HL-60 (cell line): ENCODE measurements around the gene UBASH3A.

Experiments used
- CTCF ChIP-seq: IDR thresholded peaks from one replicate; pipeline ENCODE4 v1.5.1; 2011; ENCODE audit warnings: low read length, control low read depth, inconsistent platforms; ENCODE audit not compliant: insufficient read depth
- GABPA ChIP-seq: IDR thresholded peaks from 2 replicates; pipeline ENCODE4 v1.6.1; 2012; ENCODE audit warnings: low read depth
- POLR2AphosphoS5 ChIP-seq: IDR thresholded peaks from 2 replicates; pipeline ENCODE4 v1.6.1; 2012; ENCODE audit warnings: low read depth
- REST ChIP-seq: IDR thresholded peaks from 2 replicates; pipeline ENCODE4 v1.6.1; 2012; ENCODE audit warnings: low read depth; ENCODE audit not compliant: insufficient replicate concordance
- SPI1 ChIP-seq: IDR thresholded peaks from 2 replicates; pipeline ENCODE4 v1.6.1; 2012; ENCODE audit warnings: low read depth, mild to moderate bottlenecking, borderline replicate concordance

GRCh38 chr21:42403611-42404231, at the start of gene UBASH3A:
- TF ChIP-seq CTCF: no peak
- no peak for TF ChIP-seq POLR2AphosphoS5
- no peak for TF ChIP-seq GABPA
- TF ChIP-seq REST: no peak
- TF ChIP-seq SPI1: no peak
